Measurements from ENCODE around the gene ZCCHC7. TPM values are rescaled to one million over a fixed set of nuclear protein-coding genes. Genes with fewer than 3 reads are reported as not detected.
A peak's percentile ranks its signal among the peaks of the same experiment; 100 is the strongest.

Gene ZCCHC7
- total RNA-seq, 1 experiment from 2014 or later, result 27.9 TPM

DNA sequence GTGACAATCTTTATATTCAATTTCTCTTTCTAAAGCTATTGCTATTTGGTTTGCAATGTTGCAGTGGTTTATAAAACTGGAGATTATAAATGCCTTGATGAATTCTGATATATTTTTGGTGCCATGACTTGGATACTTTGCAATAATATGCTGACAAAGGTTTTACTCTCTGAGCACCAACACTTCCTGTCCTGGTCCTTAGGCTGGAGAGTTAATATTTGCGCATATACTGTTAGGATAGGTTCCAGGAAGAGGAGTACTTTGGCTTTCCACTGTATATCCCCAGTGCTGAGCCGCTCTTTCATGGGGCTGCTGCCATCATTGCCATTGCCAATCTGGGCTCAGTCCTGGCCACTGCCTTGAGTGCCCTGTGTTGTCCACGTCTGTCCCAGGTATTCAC lies 139.6 kb downstream of the ZCCHC7 start:
- Histone ChIP-seq H3K36me3 (ENCODE audit: insufficient read depth, low read length, poor library complexity, severe bottlenecking) (no peaks in the 10 kb centered on the region), H3K4me3 (ENCODE audit: low read depth, low read length, poor library complexity, severe bottlenecking) (no peak overlapping the region), H3K4me1 (ENCODE audit: insufficient read depth, low read length, poor library complexity, severe bottlenecking) (peaks cover 10% of the 10 kb centered on the region), H3K9me3 (ENCODE audit: low read depth, low read length, poor library complexity, severe bottlenecking) (no peaks in the 10 kb centered on the region), H3K27ac (ENCODE audit: low read depth, low read length, poor library complexity, severe bottlenecking) (no peak overlapping the region), H3K27me3 (replicated peaks; ENCODE audit: insufficient read depth, low read depth, low read length, poor library complexity) (no peaks in the 10 kb centered on the region)
- POLR2A ChIA-PET (ENCODE audit: low non-redundant PET), result no interaction called here
- CTCF ChIA-PET, result interaction anchor here (1.2 kb wide), 1 partner anchor 265 kb away, joined by 3 read pairs; no protein-coding TSS in a partner anchor
- no TSS peak for BruUV-seq (replicated peaks)
- TF ChIP-seq EZH2 (IDR thresholded peaks at IDR 0.05; ENCODE audit: borderline replicate concordance, low read depth, low read length, poor library complexity, severe bottlenecking), result no peak
- TF ChIP-seq, protein P1, sequence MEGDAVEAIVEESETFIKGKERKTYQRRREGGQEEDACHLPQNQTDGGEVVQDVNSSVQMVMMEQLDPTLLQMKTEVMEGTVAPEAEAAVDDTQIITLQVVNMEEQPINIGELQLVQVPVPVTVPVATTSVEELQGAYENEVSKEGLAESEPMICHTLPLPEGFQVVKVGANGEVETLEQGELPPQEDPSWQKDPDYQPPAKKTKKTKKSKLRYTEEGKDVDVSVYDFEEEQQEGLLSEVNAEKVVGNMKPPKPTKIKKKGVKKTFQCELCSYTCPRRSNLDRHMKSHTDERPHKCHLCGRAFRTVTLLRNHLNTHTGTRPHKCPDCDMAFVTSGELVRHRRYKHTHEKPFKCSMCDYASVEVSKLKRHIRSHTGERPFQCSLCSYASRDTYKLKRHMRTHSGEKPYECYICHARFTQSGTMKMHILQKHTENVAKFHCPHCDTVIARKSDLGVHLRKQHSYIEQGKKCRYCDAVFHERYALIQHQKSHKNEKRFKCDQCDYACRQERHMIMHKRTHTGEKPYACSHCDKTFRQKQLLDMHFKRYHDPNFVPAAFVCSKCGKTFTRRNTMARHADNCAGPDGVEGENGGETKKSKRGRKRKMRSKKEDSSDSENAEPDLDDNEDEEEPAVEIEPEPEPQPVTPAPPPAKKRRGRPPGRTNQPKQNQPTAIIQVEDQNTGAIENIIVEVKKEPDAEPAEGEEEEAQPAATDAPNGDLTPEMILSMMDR (conservative IDR thresholded peaks at IDR 0.05; ENCODE audit: low read depth, low read length), result no peak
- intact Hi-C loops (cut with micrococcal nuclease; ENCODE audit: unreplicated experiment), result loop anchor here (5.0 to 10.0 kb wide), 2 partner anchors 115 to 388 kb away; no protein-coding TSS in a partner anchor
- DNase-seq (ENCODE audit: low spot score), result no peak

DNA sequence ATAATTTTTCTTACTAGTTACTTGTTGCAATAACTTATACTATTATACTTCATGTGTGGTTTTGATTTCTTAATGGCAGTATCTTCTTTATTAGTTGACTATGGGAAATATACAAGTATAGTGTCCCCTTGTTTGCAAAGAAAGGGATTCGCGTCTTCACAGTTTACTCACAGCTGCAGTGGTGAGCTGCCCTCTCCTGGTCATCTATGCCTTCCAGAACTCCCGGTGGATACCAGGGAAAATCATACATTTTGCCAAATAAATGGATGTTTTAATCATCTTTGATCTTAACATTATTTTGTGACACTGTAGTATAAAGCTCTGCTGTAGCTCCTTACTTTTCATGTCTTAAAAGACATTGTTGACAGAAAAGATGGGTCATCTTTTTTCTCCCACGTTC lies 142.0 kb downstream of the ZCCHC7 start:
- ChIA-PET POLR2A (ENCODE audit: low non-redundant PET) (no interaction called here), CTCF (interaction anchor here (0.6 to 1.4 kb wide), 2 partner anchors 62 to 267 kb away, joined by 3 to 5 read pairs; no protein-coding TSS in a partner anchor)
- no peaks in the 10 kb centered on the region for H3K27me3 ChIP-seq (replicated peaks; ENCODE audit: insufficient read depth, low read depth, low read length, poor library complexity)
- no peaks in the 10 kb centered on the region for H3K36me3 ChIP-seq (ENCODE audit: insufficient read depth, low read length, poor library complexity, severe bottlenecking)
- intact Hi-C loops (cut with micrococcal nuclease; ENCODE audit: unreplicated experiment), result loop anchor here (2.0 to 10.0 kb wide), 3 partner anchors 118 to 390 kb away; no protein-coding TSS in a partner anchor
- no peaks in the 10 kb centered on the region for H3K9me3 ChIP-seq (ENCODE audit: low read depth, low read length, poor library complexity, severe bottlenecking)
- H3K4me3 ChIP-seq (ENCODE audit: low read depth, low read length, poor library complexity, severe bottlenecking), result no peak overlapping the region
- DNase-seq (ENCODE audit: low spot score), result peak; percentile 68
- no peak overlapping the region for H3K27ac ChIP-seq (ENCODE audit: low read depth, low read length, poor library complexity, severe bottlenecking)
- BruUV-seq (replicated peaks), result no TSS peak
- peaks cover 11% of the 10 kb centered on the region for H3K4me1 ChIP-seq (ENCODE audit: insufficient read depth, low read length, poor library complexity, severe bottlenecking)
- TF ChIP-seq EZH2 (IDR thresholded peaks at IDR 0.05; ENCODE audit: borderline replicate concordance, low read depth, low read length, poor library complexity, severe bottlenecking), result no peak
- TF ChIP-seq, protein P1 (conservative IDR thresholded peaks at IDR 0.05; ENCODE audit: low read depth, low read length), result peak; percentile 80

DNA sequence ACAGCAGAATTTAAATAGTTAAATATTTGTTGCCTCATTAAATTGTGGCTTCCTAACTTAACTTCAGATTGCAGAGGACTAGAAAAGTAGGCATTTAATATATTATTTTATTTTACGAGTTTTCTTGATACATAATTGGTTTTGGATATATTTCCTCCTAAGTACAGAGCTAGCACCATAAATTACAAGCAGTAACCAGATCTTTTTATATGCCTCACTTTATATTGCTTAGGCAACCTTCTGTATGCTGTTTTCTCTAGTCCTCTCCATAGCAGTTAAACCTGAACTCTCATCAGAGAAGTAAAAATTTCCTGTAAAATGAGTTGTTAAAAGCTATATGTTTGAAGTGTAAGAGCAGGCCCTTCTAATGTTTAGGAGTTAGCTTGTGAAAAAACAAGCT lies 144.2 kb downstream of the ZCCHC7 start:
- no TSS peak for BruUV-seq (replicated peaks)
- Histone ChIP-seq H3K4me3 (ENCODE audit: low read depth, low read length, poor library complexity, severe bottlenecking) (no peak overlapping the region), H3K27ac (ENCODE audit: low read depth, low read length, poor library complexity, severe bottlenecking) (no peak overlapping the region), H3K4me1 (ENCODE audit: insufficient read depth, low read length, poor library complexity, severe bottlenecking) (peaks cover 11% of the 10 kb centered on the region), H3K9me3 (ENCODE audit: low read depth, low read length, poor library complexity, severe bottlenecking) (no peaks in the 10 kb centered on the region), H3K27me3 (replicated peaks; ENCODE audit: insufficient read depth, low read depth, low read length, poor library complexity) (no peaks in the 10 kb centered on the region), H3K36me3 (ENCODE audit: insufficient read depth, low read length, poor library complexity, severe bottlenecking) (no peaks in the 10 kb centered on the region)
- no peak for DNase-seq (ENCODE audit: low spot score)
- TF ChIP-seq, protein P1 (conservative IDR thresholded peaks at IDR 0.05; ENCODE audit: low read depth, low read length), result no peak
- no peak for TF ChIP-seq EZH2 (IDR thresholded peaks at IDR 0.05; ENCODE audit: borderline replicate concordance, low read depth, low read length, poor library complexity, severe bottlenecking)
- POLR2A ChIA-PET (ENCODE audit: low non-redundant PET), result no interaction called here
- intact Hi-C loops (cut with micrococcal nuclease; ENCODE audit: unreplicated experiment), result loop anchor here (5.0 to 10.0 kb wide), 2 partner anchors 120 to 392 kb away; no protein-coding TSS in a partner anchor
- CTCF ChIA-PET, result interaction anchor here (1.4 kb wide), 1 partner anchor 269 kb away, joined by 5 read pairs; no protein-coding TSS in a partner anchor

All from A673 (cell line).